Measurements from ENCODE around the gene AFDN.

The AFDN gene

GRCh38 chr6:167863897-167864296 is 37.2 kb downstream of the AFDN start:
- no peak for DNase-seq (ENCODE audit: low read depth)
- TF ChIP-seq CTCF (IDR thresholded peaks at IDR 0.05; ENCODE audit: low read depth, low read length) = no peak
- TF ChIP-seq MAX (IDR thresholded peaks at IDR 0.05; ENCODE audit: low read depth, low read length) = no peak
- TF ChIP-seq POLR2A (IDR thresholded peaks at IDR 0.05; ENCODE audit: extremely low read depth, insufficient read length) = no peak
- no peak for TF ChIP-seq MYC (IDR thresholded peaks at IDR 0.05; ENCODE audit: low read depth, low read length)
- H3K4me3 ChIP-seq (ENCODE audit: low read depth, low read length) = no peak overlapping the region

DNA sequence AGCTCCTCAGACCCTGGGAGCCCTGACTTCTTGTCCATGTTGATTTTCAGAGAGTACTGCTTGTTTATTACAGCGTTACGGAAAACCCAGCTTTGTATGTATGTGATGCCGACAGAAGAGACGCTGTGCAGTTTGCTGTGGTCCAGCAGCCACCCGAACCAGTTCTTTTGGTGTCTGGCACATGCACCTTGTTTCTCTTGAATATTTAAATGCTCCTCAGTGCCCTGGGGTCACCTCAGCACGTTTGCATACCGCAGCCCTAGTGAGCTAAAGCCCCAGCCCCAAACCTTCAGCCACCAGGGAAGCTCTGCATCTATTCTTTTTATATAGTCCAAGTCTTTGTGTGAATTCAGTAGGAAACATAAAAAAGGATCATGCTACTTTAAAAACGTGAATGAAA is 39.9 kb downstream of the AFDN start:
- TF ChIP-seq CTCF (IDR thresholded peaks at IDR 0.05; ENCODE audit: low read depth, low read length) (no peak), MYC (IDR thresholded peaks at IDR 0.05; ENCODE audit: low read depth, low read length) (no peak), MAX (IDR thresholded peaks at IDR 0.05; ENCODE audit: low read depth, low read length) (no peak), POLR2A (IDR thresholded peaks at IDR 0.05; ENCODE audit: extremely low read depth, insufficient read length) (no peak)
- DNase-seq (ENCODE audit: low read depth) = no peak
- no peak overlapping the region for H3K4me3 ChIP-seq (ENCODE audit: low read depth, low read length)

- no peak overlapping the region for H3K4me3 ChIP-seq (ENCODE audit: low read depth, low read length)
- TF ChIP-seq MYC (IDR thresholded peaks at IDR 0.05; ENCODE audit: low read depth, low read length) (no peak), MAX (IDR thresholded peaks at IDR 0.05; ENCODE audit: low read depth, low read length) (no peak), CTCF (IDR thresholded peaks at IDR 0.05; ENCODE audit: low read depth, low read length) (no peak), POLR2A (IDR thresholded peaks at IDR 0.05; ENCODE audit: extremely low read depth, insufficient read length) (no peak)
- DNase-seq (ENCODE audit: low read depth) = no peak
Measured at GRCh38 chr6:167870321-167870720, 43.6 kb downstream of the AFDN start.

DNA sequence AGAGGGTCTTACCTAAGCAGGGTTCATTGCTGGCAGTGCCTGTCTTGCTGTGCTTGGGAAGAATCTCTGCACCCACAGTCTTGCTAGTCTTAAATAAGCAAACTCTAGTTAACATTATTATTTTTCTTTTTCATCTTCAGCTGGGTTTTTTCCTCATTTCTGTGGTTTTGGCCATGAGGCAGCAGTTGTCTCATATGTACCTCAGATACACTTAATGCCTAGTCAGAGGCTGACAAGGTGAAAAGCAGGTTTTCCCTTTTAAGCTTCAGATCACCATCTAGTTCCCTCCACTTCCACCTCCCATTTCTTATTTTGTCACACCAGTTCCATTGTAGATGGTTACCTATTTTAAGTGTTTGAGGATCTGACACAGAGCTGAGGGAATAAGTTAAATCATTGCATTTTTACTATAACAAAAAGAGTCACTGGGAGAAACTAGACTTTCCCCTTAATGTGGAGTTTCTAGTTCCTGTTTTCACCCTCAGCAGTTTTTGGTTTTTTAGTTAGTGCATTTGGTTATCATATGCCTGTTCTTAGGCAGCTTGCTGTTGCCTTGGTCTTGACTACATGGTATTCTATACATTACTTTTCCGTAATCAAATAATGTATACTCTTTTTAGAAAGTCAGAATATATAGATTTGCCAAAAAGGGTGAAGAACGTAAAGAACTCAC is 46.0 kb downstream of the AFDN start:
- no peak for DNase-seq (ENCODE audit: low read depth)
- no peak for TF ChIP-seq POLR2A (IDR thresholded peaks at IDR 0.05; ENCODE audit: extremely low read depth, insufficient read length)
- TF ChIP-seq CTCF (IDR thresholded peaks at IDR 0.05; ENCODE audit: low read depth, low read length) = no peak
- no peak for TF ChIP-seq MYC (IDR thresholded peaks at IDR 0.05; ENCODE audit: low read depth, low read length)
- no peak for TF ChIP-seq MAX (IDR thresholded peaks at IDR 0.05; ENCODE audit: low read depth, low read length)
- no peak overlapping the region for H3K4me3 ChIP-seq (ENCODE audit: low read depth, low read length)

DNA sequence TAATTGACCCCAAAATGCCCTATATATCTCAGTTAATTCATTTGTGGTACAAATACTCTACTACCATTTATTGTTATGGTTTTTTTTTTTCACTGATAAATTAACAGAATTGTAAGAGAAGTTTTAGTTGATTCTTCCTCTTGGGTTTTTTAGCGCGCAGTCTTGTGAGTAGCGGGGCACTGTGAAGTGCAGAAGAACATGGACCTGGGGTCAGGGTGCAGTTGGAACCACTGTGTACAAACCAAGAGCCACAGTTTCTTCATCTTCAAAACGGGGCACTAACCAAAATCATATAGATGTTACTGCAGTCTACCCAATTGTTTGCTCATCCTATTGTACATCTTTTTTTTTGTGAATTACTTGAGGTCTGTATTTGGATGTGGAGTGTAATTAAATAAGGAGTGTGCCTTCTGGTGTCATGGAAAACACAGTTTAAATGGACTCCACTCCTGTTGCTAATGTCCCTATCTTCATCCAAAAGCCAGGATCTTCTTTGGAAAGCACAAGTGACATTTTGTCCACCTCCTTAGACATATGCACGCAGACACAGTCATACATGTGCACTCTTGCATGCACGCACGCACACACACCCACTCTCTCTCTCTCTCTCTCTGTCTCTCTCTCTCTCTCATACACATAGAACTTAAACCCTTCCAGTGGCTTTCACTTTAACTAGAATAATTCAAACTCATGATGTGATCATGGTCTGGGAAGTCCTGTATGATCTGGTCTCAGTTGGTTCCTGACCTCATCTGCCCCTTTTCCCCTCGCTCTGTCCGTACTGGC is 51.5 kb downstream of the AFDN start:
- no peak for DNase-seq (ENCODE audit: low read depth)
- TF ChIP-seq MYC (IDR thresholded peaks at IDR 0.05; ENCODE audit: low read depth, low read length) (no peak), POLR2A (IDR thresholded peaks at IDR 0.05; ENCODE audit: extremely low read depth, insufficient read length) (no peak), MAX (IDR thresholded peaks at IDR 0.05; ENCODE audit: low read depth, low read length) (no peak), CTCF (IDR thresholded peaks at IDR 0.05; ENCODE audit: low read depth, low read length) (no peak)

More for the DNA sequence above, 51.5 kb downstream of the AFDN start:
- H3K4me3 ChIP-seq (ENCODE audit: low read depth, low read length) = no peak overlapping the region
